Kasumi-1 (cell line): ENCODE results near the gene TGFBR2.
A peak's percentile ranks its signal among the peaks of the same experiment; 100 is the strongest.

Source experiments
- DNase-seq, 2 experiments: peaks; one replicate each; lab custom pipeline; 2025; lab: John Stamatoyannopoulos, UW

TGFBR2 gene

GRCh38 chr3:30637310-30638219 lies 31.2 kb downstream of the TGFBR2 start:
- no peak for DNase-seq

GRCh38 chr3:30638685-30639412 lies 32.4 kb downstream of the TGFBR2 start:
- no peak for DNase-seq

GRCh38 chr3:30639937-30640336 lies 33.5 kb downstream of the TGFBR2 start:
- DNase-seq: no peak

- peak; percentile 32 to 46 for DNase-seq
Observed at GRCh38 chr3:30640851-30641250, 34.5 kb downstream of the TGFBR2 start.

GRCh38 chr3:30641416-30642251 lies 35.2 kb downstream of the TGFBR2 start:
- DNase-seq: no peak

- DNase-seq: peak; percentile 77 to 84
Observed at GRCh38 chr3:30642849-30643361, 36.5 kb downstream of the TGFBR2 start.

GRCh38 chr3:30643763-30644462 lies 37.5 kb downstream of the TGFBR2 start:
- DNase-seq: peak; percentile 48 to 60

- DNase-seq: peak; percentile 67 to 69
Observed at GRCh38 chr3:30644615-30645014, 38.2 kb downstream of the TGFBR2 start.

- no peak for DNase-seq
Observed at GRCh38 chr3:30645077-30645476, 38.7 kb downstream of the TGFBR2 start.

- peak; percentile 98 for DNase-seq
Observed at GRCh38 chr3:30646181-30646876, 39.9 kb downstream of the TGFBR2 start.

- DNase-seq: no peak
Observed at GRCh38 chr3:30646961-30647752, 40.8 kb downstream of the TGFBR2 start.

- no peak for DNase-seq
Observed at GRCh38 chr3:30648670-30649357, 42.4 kb downstream of the TGFBR2 start.

GRCh38 chr3:30649572-30650318 lies 43.3 kb downstream of the TGFBR2 start:
- peak; percentile 92 for DNase-seq

- no peak for DNase-seq
Observed at GRCh38 chr3:30650348-30650995, 44.1 kb downstream of the TGFBR2 start.

GRCh38 chr3:30654269-30654668 lies 47.9 kb downstream of the TGFBR2 start:
- no peak for DNase-seq

- peak; percentile 27 to 47 for DNase-seq
Observed at GRCh38 chr3:30655187-30655812, 48.9 kb downstream of the TGFBR2 start.

- DNase-seq: no peak
Observed at GRCh38 chr3:30656624-30657141, 50.3 kb downstream of the TGFBR2 start.
